K562 (cell line): Measurements from ENCODE around the gene FAM20B. TPM values are rescaled to one million over a fixed set of nuclear protein-coding genes. Genes with fewer than 3 reads are reported as not detected.
A peak's percentile ranks its signal among the peaks of the same experiment; 100 is the strongest.

Experiments
- CHAMP1 ChIP-seq: fragments of 450-650 bp; IDR thresholded peaks from 2 replicates; pipeline ENCODE4 v1.6.1; 2016; ENCODE audit warnings: mild to moderate bottlenecking
- CREM ChIP-seq: IDR thresholded peaks from 2 replicates; pipeline ENCODE4 v1.6.1; 2014; ENCODE audit warnings: antibody characterized with exemption, low read depth
- EHMT2 ChIP-seq: fragments of 450-650 bp; IDR thresholded peaks from 2 replicates; pipeline ENCODE4 v1.6.1; 2018; ENCODE audit warnings: antibody characterized with exemption
- FOXM1 ChIP-seq, 2 experiments: fragments of 450-650 bp in 1 of 2; sonication (generic) in 1 of 2; formaldehyde crosslinking in 1 of 2; IDR thresholded peaks; 2 replicates each; pipeline versions ENCODE4 v1.6.1 to v1.9.0; 2017 to 2022; ENCODE audit warnings: low read depth in 2 of 2, mild to moderate bottlenecking in 2 of 2, missing genetic modification reagents in 1 of 2, moderate library complexity in 1 of 2
- HES1 ChIP-seq: fragments of 450-650 bp; IDR thresholded peaks from 2 replicates; pipeline ENCODE4 v1.6.1; 2016; ENCODE audit warnings: low read depth, mild to moderate bottlenecking, moderate library complexity
- LARP7 ChIP-seq: fragments of 450-650 bp; IDR thresholded peaks from 2 replicates; pipeline ENCODE4 v1.6.1; 2016
- MEF2D ChIP-seq: conservative IDR thresholded peaks from 2 replicates; pipeline ENCODE4 v1.6.1; 2016; ENCODE audit warnings: low read depth, missing genetic modification characterization, missing compliant biosample characterization
- MTA3 ChIP-seq: fragments of 450-650 bp; formaldehyde crosslinking; IDR thresholded peaks from 2 replicates; pipeline ENCODE4 v1.6.1; 2017; ENCODE audit warnings: mild to moderate bottlenecking, borderline replicate concordance
- NELFE ChIP-seq: IDR thresholded peaks from 2 replicates; pipeline ENCODE4 v1.6.1; 2011; ENCODE audit warnings: mild to moderate bottlenecking; ENCODE audit not compliant: insufficient read depth, insufficient read length
- PKNOX1 ChIP-seq: fragments of 450-650 bp; IDR thresholded peaks from 2 replicates; pipeline ENCODE4 v1.6.1; 2016
- POLR2B ChIP-seq: fragments of 450-650 bp; IDR thresholded peaks from 2 replicates; pipeline ENCODE4 v1.6.1; 2018; ENCODE audit warnings: low read depth; ENCODE audit not compliant: partially characterized antibody
- SREBF1 ChIP-seq: fragments of 150-350 bp; IDR thresholded peaks from 2 replicates; pipeline ENCODE4 v1.6.1; 2014; ENCODE audit warnings: antibody characterized with exemption, low read depth, low read length, borderline replicate concordance
- SUPT5H ChIP-seq: fragments of 450-650 bp; IDR thresholded peaks from 2 replicates; pipeline ENCODE4 v1.6.1; 2016
- THRAP3 ChIP-seq: fragments of 450-650 bp; IDR thresholded peaks from 2 replicates; pipeline ENCODE4 v1.6.1; 2016; ENCODE audit warnings: mild to moderate bottlenecking, inconsistent platforms, borderline replicate concordance
- YY1 ChIP-seq, 3 experiments: IDR thresholded peaks; 2 replicates each; pipeline ENCODE4 v1.6.1; 2011; ENCODE audit warnings: low read length in 2 of 3, mild to moderate bottlenecking in 2 of 3, moderate library complexity in 2 of 3, borderline replicate concordance in 1 of 3, control low read depth in 1 of 3, low read depth in 1 of 3; ENCODE audit not compliant: insufficient read depth in 3 of 3, insufficient replicate concordance in 2 of 3, control insufficient read depth in 1 of 3, insufficient read length in 1 of 3; ENCODE audit errors: extremely low read depth in 1 of 3
- ZBTB17 ChIP-seq: fragments of 450-650 bp; formaldehyde crosslinking; IDR thresholded peaks from 2 replicates; pipeline ENCODE4 v1.4.0; 2020; ENCODE audit warnings: mild to moderate bottlenecking
- ZKSCAN1 ChIP-seq: fragments of 150-350 bp; IDR thresholded peaks from 2 replicates; pipeline ENCODE4 v1.6.1; 2016; ENCODE audit warnings: low read depth, low read length
- ZNF76 ChIP-seq: fragments of 250-450 bp; sonication (Bioruptor Pico); IDR thresholded peaks from 2 replicates; pipeline ENCODE4 v1.4.0; 2020; ENCODE audit warnings: mild to moderate bottlenecking, moderate library complexity, borderline replicate concordance
- polyA plus RNA-seq, 8 experiments: library from polyadenylated mRNA; depleted of rRNA in 4 of 8; stranded (reverse) in 5 of 8; unstranded in 3 of 8; fragments of >200 nt; fragmentation: Nextera tagmentation in 2 of 8; fragmentation: Illumina TruSeq in 1 of 8; extraction: Ambion mirVana in 2 of 8; extraction: Trizol in 1 of 8; gene quantifications; 2 replicates each; pipeline versions ENCODE4 v1.2.1 to v1.2.3, GENCODE V29; 2011 to 2014; ENCODE audit warnings: inconsistent platforms in 1 of 8, missing spikeins in 1 of 8
- total RNA-seq, 7 experiments: library from RNA; depleted of rRNA in 6 of 7; stranded (reverse); fragments of >200 nt in 6 of 7; fragmentation: Illumina TruSeq in 2 of 7; extraction: Trizol in 2 of 7; gene quantifications; 2 replicates each; pipeline versions ENCODE4 v1.2.1 to v1.2.3, GENCODE V29; 2011 to 2021; ENCODE audit warnings: low replicate concordance in 1 of 7
- TF ChIP-seq, protein P1 (sequence below), 2 experiments: fragments of 150-350 bp in 1 of 2; IDR thresholded peaks; 2 replicates each; pipeline ENCODE4 v1.6.1; 2012 to 2016; ENCODE audit warnings: low read depth in 2 of 2, low read length in 2 of 2, mild to moderate bottlenecking in 1 of 2, moderate library complexity in 1 of 2

The FAM20B gene
- total and polyA plus RNA-seq, 9 of the 15 experiments (the other 6 are each of a cell fraction or from before 2014, with no cell fraction given), result 7.2 to 67.5 (median 42.9) TPM

DNA sequence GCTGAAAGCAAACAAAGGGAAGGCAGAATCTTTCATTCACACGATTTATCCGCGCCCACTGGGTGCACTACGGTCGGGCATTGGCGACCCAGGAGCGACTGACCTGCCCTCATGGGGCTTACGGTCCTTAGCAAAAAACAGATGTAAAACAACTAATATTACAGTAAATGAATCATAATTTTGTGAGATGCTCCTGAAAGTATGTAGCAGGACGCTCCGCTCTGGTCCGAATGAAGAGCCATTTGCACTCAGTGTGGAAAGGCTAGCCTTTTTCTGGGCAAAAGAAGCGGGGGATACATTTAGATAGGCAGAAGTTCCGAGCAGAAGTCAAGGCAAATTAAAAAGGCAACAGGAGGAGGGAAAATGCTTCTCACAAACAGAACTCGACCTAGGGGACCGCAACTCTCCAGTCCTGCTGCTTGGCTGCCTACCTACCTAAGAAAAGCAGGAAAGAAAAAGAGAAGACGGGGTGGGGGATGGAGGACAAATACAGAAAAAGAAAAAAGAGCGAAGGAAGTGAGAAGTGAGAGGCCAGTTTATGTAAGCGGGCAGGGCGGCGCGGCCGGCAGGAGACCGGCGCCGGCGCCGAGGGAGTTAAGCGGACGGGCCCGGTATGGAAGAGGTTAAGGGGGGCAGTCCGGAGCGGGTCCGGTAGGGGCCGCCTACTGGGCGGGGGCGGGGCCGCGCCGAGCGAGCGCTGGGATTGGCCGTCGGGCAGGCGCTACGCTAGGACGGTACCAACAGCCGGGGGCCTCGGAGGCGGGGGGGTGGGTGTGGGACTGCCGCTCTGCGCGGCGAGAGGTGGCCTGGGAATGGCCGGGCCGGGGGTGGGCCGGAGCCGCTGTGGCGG, at the start of gene FAM20B (continued):
- TF ChIP-seq POLR2B (peak; percentile 66), MTA3 (peak; percentile 43; the same call in 1 of the 2 replicates), ZBTB17 (CRISPR knock-in tag) (no peak), ZKSCAN1 (peak; percentile 27; the same call in 1 of the 2 replicates), EHMT2 (no peak), MEF2D (tag) (no peak), SREBF1 (peak; percentile 69; the same call in 1 of the 2 replicates), FOXM1 (IDR thresholded peaks at IDR 0.05; ENCODE audit: low read depth) (peak; percentile 93), FOXM1 (CRISPR knock-in tag; IDR thresholded peaks at IDR 0.05; ENCODE audit: low read depth) (no peak), THRAP3 (no peak), ZNF76 (0 out of 2 replicates have a peak, but pooled peaks have one; percentile 52), PKNOX1 (no peak), LARP7 (peak; percentile 76; the same call in 1 of the 2 replicates), SUPT5H (peak; percentile 76), CREM (peak; percentile 56; the same call in 1 of the 2 replicates), HES1 (no peak), CHAMP1 (0 out of 2 replicates have a peak, but pooled peaks have one; percentile 33), NELFE (no peak), YY1 (IDR thresholded peaks at IDR 0.05; ENCODE audit: borderline replicate concordance in 1 of 3, control insufficient read depth in 1 of 3, extremely low read depth in 1 of 3, insufficient read depth in 3 of 3, insufficient read length in 1 of 3, insufficient replicate concordance in 2 of 3, low read depth in 1 of 3, low read length in 2 of 3) (peak in 2 of 3 experiments; percentile 75 to 85)
- TF ChIP-seq, protein P1, sequence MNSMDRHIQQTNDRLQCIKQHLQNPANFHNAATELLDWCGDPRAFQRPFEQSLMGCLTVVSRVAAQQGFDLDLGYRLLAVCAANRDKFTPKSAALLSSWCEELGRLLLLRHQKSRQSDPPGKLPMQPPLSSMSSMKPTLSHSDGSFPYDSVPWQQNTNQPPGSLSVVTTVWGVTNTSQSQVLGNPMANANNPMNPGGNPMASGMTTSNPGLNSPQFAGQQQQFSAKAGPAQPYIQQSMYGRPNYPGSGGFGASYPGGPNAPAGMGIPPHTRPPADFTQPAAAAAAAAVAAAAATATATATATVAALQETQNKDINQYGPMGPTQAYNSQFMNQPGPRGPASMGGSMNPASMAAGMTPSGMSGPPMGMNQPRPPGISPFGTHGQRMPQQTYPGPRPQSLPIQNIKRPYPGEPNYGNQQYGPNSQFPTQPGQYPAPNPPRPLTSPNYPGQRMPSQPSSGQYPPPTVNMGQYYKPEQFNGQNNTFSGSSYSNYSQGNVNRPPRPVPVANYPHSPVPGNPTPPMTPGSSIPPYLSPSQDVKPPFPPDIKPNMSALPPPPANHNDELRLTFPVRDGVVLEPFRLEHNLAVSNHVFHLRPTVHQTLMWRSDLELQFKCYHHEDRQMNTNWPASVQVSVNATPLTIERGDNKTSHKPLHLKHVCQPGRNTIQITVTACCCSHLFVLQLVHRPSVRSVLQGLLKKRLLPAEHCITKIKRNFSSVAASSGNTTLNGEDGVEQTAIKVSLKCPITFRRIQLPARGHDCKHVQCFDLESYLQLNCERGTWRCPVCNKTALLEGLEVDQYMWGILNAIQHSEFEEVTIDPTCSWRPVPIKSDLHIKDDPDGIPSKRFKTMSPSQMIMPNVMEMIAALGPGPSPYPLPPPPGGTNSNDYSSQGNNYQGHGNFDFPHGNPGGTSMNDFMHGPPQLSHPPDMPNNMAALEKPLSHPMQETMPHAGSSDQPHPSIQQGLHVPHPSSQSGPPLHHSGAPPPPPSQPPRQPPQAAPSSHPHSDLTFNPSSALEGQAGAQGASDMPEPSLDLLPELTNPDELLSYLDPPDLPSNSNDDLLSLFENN (IDR thresholded peaks at IDR 0.05; ENCODE audit: low read depth in 2 of 2, low read length in 2 of 2), result 0 out of 4 replicates have a peak, but pooled peaks of 1 of the 2 experiments have one; percentile 46
